Stimulated activated naive CD8-positive, alpha-beta T cell treated with anti-CD3 and anti-CD28 coated beads, Interleukin-15, Interleukin-2, amounts not matched to agents 100 U/mL and 50 U/mL, for 24 hours (primary cell): ENCODE results near the gene ABCC4.

ENCODE experiments used
- ATAC-seq: fragments of 150-1000 bp; cut with Tn5 transposase; one replicate; pipeline ENCODE4 v1.10.0; 2021
- DNase-seq: peaks from one replicate; pipeline ENCODE4 v3.0.0; 2021

ABCC4 gene

DNA sequence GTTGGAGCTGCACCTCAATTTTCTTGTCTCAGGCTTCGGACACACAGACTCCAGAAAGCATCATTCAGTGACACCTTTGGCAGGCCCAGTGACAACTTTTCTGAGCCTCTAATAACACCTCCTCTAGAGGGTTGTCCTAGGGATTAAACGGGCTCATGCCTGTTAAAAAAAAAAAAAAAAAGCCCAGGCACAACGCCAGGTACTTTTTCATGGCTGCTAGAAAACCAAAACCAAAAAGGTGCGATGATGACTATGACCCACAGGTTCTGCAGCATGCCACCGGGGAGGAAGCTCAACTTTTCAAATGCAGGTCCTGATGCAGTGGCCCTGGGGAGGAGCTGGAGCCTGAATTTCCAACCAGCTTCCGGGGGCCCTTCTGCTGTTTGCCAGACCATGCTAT, 184.2 kb downstream of the ABCC4 start:
- no peak for ATAC-seq
- DNase-seq: no peak

DNA sequence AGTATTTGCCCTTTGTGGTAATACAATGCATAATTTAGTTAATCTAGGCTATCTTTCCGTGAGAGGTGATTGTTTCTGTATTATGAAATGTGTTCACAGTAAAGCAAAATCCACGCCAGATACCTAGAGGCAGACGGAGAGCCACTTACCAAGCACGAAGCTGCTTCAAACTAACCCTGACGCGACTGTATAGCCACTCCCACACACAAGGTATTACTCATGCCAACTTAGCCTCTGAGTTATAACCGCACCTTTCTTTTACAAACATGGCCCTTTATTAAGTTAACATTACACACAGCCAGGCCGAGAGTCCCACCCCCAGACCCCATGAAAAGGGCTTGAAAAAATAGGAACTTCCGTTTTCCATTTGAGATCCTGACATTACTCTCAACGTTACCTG, 185.7 kb downstream of the ABCC4 start:
- no peak for ATAC-seq

DNA sequence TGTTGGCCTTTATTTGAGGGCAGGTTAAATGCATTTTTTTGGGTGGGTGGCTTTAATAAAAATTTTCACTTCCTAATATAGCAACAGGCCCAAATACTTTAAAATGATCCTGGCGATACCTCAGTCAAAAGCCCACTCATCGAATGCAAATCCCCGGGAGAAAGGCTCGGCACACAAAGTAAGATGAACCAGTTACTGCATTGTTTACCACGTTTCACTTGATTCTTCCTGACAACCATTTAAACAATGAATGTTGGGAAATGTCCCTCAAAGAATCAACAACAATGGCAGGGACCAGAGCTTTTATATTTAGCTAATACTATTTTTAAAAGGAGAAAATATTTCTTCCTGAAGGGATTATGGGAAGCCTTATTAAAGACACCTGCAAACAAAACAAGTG, 187.7 kb downstream of the ABCC4 start:
- DNase-seq (no peak), ATAC-seq (no peak)

More for the DNA sequence above, 185.7 kb downstream of the ABCC4 start:
- DNase-seq: no peak

DNA sequence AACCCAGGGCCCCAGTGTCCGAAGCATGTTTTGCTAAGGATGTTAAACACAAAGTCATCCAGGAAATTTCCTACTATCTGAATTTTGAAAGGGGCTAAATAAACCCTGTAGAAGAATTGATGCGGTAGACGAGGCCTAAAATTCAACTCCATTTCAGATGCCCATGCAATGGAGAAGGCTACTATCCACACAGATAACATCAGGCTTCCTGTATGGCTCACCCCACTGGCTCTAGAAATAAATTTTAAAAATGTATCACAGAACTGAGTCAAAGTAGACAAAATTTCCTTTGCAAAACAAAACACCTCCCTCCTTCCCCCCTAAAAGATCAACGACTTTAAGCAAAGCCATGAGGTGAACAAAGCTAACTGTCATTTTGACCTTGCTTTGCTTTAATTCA, 188.4 kb downstream of the ABCC4 start:
- no peak for ATAC-seq
- DNase-seq: no peak

DNA sequence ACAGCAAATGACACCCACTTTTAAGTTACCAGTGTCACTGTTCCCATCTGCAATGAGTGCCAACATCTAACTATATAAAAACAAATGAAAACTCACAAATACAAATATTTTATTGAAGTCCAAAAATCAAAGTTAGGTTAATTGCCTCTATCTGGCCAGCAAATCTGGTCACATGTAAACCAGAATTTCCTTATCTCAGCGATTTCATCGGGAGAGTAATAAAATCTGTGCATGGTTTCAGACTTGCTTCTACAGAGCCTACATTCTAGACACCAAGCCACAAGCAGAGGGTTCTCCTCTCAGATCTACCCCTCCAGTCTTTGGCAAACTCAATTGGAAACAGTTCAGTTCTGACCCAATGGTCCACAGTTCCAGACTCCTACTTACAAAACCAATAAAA, 189.6 kb downstream of the ABCC4 start:
- no peak for ATAC-seq
- DNase-seq: no peak

DNA sequence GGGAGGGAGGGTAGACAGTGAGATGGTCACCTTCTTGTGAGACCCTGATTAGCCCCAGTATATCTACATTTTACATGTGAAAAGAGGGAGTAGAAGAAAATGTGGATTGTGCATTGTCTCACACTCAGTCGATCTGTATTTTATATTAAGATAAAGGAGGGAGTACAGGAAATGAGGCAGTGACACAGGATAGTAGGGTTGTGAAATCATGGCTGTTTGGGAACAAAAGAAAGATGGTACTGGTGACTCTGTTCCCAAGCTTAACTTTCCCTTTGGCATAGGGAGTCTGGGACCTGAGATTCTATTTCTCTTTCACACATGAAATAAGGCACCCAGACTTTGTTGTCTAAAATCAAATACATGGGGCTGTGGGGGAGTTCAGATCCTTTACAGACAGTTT, 194.7 kb downstream of the ABCC4 start:
- ATAC-seq: no peak
- no peak for DNase-seq

DNA sequence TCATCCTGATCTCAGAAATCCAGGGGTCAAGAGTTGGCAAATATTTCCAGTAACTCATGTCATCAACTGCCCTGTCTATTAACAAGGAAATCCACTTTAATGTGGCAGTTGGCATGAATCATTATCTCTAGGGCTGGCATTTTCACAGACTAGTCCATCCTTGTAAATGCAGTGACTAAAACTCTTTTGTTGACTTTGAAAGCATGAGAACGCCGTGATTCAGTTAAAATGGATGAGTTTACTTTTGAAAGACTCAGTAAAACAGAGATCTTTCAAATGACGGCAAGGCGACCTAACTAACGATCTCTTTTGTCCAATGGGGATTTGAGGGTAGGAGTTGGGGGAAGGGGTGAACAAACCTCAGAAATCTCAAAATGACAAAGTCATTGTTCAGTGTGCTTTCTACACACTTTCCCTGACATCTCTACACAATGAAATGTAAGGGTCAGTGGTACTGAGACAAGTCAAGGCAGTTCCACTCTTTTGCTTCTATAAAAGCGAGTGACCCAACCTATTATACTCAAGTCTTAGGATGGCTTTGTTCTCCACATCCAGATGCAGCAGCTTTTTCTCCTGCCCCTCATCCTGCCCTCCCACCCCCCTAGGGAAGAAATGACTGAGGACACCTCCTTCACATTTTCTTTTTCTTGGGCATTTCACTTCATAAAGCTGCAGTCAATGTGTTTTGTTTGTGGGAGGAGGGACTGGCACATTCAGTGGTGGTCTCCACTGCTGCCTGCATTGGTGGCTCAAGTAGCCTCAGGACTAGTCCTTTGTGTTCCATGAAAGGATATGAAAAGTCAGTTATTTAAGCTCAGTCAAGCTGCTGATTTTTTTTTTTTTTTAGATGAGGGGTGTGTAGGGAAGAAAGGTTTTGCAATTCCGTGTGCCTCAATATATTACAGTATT, 200.5 kb downstream of the ABCC4 start:
- ATAC-seq: no peak
- no peak for DNase-seq

DNA sequence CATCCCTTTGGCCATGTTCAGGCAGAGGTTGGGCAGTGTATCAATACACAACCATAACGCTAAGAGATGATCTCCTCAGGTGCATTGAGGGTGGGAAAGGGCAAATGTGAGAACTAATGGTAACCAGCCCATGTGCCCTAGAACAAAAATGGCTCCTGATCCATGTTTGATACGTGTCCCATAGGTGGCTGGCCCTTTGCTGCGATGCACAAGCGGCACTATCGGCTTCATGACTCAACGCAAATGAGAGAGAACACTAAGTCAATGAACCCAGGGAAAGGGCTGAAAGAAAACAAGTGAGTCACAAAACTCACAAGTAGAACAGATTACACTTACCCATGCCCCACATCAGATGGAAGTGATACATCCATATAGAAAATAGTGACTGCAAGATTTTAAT, 201.7 kb downstream of the ABCC4 start:
- ATAC-seq (no peak), DNase-seq (no peak)

DNA sequence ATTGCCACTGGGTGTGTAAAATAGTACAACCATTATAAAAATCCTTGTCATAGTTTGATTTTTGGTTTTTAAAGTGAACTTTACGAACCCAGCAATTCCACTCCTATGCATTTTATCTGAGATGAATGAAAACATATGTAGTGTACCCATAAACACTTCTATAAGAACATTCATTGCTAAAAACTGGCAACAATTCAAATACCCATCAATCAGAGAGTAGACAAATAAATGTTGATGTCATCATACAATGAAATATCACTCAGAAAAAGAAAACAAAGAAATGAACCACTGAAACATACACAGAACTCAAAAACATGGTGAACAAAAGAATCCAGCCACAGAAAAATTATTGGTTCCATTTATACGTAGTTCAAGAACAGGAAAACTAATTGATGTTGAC, 202.3 kb downstream of the ABCC4 start:
- DNase-seq (no peak), ATAC-seq (no peak)

DNA sequence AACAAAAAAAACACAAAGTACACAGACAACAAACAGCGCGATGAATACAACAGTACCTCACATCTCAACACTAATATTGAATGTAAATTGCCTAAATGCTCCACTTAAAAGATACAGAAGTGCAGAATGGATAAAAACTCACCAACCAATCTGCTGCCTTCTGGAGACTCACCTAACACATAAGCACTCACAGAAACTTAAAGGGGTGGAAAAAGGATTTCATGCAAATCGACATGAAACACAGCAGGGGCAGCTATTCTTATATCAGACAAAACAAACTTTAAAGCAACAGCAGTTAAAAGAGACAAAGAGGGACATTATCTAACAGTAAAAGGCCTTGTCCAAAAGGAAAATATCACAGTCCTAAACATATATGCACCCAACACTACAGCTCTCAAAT, 209.5 kb downstream of the ABCC4 start:
- ATAC-seq (no peak), DNase-seq (no peak)

DNA sequence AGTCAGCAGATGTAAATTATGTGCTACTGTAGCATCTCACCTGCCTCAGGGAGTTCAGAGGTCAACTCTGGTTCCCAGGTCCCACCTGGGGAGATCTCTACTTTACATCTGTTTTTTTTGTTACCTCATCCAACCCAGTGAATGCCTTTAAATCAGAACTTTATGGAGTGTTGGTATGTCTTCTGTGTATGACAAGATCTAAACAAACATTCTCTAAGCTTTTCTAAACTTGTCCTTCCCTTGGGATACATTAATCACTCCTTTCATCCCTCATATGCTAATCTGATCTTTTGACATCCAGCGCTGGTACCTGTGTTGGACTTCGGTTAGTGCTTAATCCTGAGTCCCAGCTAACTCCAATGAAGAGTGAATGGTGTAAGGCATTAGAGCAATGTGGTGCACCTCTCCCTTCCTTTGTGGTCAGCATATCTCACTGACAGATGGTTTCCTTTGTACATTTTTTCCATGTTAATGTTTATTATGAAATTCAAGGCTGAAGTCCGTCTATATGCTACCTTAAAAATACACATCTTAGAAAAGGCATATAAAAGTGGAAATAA, 213.4 kb downstream of the ABCC4 start:
- no peak for ATAC-seq
- DNase-seq: no peak

DNA sequence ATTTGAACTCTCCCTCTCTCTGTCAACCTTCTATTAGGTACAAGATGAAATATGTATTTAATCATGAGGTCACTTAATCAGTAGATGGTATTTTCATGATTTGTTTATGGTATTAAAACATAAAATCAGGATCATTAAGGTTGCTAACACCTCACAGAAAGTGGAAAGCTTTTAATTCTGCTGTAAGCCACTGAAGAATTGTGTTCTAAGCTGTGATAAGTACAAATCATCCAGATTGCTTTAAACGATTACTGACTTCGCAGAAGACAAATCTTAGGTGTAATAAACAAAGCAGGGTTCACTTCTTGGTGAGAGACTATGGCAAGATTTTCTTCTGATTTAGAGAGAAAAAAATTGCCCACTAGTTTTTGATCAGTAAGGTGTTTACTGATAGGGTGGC, 214.5 kb downstream of the ABCC4 start:
- ATAC-seq: no peak
- DNase-seq: no peak

DNA sequence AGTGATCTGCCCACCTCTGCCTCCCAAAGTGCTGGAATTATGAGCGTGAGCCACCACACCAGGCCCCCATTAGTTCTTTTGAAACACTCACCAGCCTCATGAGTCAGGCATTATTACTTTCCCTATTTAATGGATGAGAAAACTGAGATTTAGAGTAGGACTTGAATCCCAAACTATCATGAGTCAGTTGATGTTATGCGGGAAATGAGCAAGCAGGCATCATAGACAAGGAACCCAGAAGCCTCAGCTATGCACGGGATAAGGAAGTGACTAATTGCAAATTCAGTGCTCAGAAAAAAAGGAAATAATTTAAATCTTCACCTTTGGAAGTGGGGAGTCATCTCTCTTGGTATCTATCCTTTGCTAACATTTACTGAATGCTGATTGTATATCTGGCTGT, 217.5 kb downstream of the ABCC4 start:
- no peak for DNase-seq

DNA sequence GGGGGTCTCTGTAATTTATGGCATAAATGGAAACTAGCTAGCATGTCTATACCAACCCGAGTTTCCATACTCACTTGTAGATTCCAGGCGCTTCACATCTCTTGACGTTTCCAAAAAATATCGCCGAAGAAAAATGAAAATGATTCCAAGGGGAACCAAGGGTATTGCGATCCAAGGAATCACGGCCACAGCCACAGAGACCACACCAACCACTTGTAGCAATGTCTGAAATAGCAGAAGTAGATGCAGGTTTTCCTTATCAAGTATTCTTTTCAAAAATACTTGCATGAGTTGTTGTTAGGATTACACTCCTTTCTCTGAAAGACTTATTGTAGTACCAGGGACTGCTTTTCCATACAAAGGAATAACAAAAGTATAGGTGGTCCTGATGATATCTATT, 218.2 kb downstream of the ABCC4 start:
- DNase-seq (no peak), ATAC-seq (no peak)

More for the DNA sequence above, 217.5 kb downstream of the ABCC4 start:
- no peak for ATAC-seq

DNA sequence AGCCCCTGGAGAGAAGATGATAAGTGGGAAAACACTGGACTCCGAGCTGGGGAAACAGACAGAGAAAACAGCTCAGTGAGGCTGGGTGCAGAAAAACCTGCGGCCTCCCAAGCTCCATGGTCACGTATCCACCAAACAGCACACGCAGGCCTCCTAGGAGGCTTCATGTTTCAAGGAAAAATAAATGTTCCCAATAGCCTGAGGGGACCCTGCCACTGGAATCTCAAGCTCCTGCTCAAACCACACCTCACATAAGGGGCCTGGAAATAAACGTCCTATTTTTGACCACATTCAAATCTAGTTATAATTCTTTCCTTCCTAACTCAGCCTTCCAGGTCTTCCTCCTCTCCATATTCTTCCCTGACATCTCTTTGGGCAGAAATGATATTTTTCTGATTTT, 225.7 kb downstream of the ABCC4 start:
- no peak for ATAC-seq
- no peak for DNase-seq

DNA sequence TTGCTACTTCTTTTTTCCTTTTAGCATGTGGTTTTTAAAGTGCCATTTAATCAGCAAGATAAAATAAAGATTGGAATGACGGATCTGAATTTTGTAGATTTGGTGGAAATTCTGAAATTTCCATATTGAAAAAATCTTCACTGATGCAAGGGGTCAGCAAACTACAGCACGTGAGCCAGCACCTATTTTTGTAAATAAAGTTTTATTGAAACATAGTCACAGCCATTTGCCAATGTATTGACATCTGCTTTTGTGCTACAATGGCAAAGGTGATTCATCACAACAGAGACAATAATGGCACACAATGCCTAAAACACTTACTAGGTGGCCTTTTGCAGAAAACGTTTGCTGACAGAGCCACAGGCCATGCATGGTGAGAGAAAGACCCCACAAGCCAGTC, 226.4 kb downstream of the ABCC4 start:
- ATAC-seq: no peak
- DNase-seq: no peak

DNA sequence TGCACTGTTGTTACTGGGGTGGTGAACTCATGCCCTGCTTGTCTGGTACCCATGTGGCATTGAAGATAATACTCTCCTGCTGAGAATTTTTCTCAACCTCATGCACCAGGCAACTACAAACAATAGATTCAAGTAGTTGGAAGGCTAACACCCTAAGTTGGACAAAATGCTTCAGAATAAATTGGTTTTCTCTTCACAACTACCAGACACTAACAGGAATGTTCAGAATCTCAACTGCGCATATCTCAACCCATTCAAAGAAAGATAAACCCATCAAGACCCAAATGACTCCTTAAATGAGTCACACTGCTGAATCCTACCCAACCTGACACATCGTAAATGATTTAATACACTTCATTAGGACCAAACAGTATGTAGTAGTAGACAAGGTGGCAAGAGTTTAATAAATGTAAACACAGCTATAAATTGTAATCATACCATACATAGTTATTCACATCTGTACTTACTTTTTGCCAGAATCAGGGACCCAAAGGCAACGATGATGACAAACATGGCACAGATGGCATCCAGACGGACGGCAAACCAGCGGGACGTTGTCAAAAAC, 227.4 kb downstream of the ABCC4 start:
- DNase-seq (no peak), ATAC-seq (no peak)

DNA sequence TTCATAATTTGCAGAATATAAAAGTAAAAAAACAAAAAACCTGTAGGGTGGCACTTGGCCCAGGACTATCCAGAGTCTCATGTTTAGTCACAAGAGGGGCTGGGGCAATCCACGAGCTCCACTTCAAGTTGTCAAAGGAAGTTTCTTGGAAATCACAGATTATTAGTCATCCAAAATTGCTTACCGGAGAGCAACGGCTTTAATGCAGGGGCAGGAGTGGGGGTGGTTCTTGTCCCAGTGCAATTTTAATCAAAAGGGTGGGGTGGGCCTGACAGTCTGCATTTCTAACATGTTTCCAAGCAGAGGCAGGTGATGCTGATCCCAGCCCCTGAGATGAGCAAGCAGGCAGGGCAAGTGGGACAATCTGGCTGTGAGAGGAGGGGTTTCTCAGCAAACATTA, 233.9 kb downstream of the ABCC4 start:
- ATAC-seq (no peak), DNase-seq (no peak)

DNA sequence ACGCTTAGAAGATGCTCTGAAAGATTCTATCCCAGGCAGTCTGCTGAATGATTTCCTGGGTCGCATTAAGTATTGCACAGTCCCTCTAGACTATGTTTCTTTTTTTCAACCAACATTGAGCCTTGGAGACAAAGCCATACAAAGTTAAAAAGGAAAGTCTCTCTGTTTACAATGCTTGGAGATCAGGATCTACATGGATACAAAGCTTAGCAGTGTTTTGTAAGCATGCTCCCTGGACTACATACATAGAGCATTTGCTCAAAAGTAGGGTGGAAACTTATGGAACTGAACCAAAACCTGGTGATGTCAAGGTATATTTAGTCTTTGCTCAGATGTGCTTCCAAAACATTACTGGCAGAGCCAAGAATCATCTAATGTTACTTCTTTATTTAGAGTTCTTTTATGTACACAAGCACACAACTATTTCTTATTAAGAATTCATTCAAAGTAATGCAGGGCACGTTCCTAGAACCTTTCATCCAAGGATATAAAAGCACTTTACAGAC, 241.2 kb downstream of the ABCC4 start:
- ATAC-seq: no peak

DNA sequence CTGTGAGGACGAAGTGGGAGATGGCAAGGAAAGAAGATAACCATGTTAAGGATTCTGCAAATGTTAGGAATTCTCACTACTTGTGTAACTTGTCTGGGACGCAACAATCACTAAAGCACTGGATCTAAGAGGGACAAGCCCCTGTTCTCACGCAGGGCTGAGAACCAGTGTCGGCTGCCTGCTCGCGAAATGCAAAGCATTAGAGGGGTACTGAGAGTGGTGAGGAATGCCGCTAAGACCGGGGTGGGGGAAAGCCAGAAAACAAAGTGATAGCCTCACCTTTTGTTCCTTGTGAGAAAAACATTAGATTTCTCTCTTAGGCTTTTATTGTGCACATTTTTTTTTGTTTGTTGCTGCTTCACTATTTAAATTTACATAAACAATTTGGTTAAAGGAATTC, 241.9 kb downstream of the ABCC4 start:
- ATAC-seq: no peak

More for the DNA sequence above, 241.2 kb downstream of the ABCC4 start:
- no peak for DNase-seq

DNA sequence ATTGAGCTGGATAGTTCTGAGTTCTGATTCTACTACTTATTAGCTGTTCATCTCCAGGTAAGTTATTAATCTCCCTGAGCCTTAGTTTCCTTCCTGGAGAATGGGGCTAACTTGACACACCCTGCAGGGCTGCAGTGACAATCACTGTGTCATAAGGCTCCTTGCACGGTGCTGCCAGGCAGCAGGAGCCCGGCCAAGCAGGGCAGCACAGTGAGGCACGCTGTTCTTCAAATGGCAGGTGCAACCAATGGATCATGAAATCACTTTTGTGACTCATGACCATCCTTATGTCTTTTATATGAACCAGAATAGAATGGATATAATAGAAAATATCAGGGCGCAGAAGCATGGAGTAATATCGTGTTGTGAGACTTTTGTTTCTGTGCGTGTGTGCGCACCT, 242.6 kb downstream of the ABCC4 start:
- ATAC-seq: no peak
- no peak for DNase-seq

More for the DNA sequence above, 241.9 kb downstream of the ABCC4 start:
- DNase-seq: no peak

DNA sequence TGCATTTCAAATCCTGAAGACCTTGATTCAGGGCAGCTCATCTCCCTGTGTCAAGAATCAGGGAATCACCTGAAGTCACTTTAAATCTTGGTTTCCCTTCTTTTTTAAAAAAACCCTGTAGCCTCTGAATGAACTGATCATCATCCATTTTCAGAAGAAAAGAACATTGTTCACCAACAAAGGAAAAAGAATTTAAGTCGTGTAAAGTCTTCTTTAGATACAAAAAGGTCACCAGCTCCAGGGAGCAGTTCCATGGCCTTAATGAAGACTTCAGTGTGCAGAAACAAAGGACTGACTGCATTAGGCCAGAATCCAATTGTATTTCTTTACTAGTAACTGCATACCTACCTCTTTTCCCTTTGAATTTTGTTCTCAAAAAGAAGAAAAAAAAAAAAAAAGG, 245.0 kb downstream of the ABCC4 start:
- DNase-seq (no peak), ATAC-seq (no peak)
